NCI-H2107 treated with DMSO at 0.1 percent for 48 hours (cell line): Measurements from ENCODE around the gene UBE2H.
"Not testable (repeated sequence)": the region's sequence is repeated elsewhere in the genome, so short reads cannot be mapped to it uniquely, and the experiment has no call there.

Experiments
- DNase-seq: peaks from one replicate; lab custom pipeline; 2025; ENCODE audit not compliant: unreplicated experiment; lab: John Stamatoyannopoulos, UW

The UBE2H gene

DNA sequence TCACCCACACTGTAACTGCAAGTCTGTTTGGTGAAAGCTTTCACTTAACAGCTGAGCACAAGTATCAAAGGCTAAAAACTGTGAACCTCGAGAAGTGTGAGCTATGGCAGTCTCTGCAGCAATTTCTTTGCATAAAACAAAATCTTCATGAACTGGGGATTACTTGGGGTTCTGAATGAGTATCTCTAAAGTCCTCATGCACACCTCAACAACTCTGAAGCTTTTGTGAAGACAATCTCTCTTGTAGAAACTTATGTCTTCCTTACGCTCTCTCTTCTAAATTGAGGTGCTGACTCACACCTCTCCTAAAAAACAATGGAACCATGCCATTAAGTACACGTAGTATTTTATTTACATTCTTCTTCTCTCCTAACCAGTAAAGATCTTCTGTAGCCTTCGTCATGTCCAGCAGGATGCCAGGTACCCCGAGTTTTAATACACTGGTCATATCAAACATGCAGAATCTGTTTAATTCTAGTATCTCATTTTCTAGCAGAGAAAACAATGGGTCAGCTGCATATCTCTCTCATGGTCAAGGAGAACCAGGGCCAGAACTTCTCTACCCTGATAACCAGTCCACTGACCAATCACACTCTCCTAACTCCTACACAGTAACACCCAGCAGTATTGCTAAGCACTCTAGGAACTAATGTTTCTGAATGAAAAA lies 76.9 kb downstream of the UBE2H start:
- no peak for DNase-seq

DNA sequence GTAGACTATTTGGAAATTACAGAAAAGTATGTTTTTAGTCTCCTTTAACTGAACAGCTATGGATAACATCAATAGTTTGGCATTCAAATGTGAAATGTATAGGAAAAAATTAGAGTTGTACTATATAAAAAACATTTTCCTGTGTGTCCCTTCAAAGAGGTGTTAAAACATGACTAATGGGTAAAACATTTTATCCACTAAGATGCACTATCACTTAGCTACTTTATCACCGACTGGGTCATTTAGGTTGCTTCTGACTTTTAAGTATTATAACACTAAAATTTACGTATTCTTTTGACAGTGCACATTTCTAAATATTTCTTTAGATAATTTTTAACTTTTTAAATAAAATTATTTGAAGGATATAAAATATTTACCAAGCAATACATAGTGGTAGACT lies 77.6 kb downstream of the UBE2H start:
- no peak for DNase-seq

DNA sequence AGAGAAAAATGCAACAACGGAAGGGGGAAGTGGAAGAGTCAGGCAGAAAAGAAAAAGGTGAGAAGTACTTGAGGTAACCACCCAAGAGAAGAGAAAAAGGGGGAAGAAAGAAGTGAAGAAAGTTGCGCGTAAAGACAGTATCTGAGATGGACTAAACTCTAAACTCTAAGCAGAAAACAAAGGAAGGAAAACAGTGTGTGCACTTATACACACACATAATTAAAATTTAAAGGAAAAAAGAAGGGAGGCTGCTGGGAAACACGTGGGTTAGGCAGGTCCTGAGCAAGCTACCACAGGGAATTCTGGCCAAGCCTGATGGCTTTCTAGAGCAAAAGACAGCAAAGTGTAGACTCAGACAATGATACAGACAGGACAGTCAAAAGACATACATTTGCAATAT lies 78.0 kb downstream of the UBE2H start:
- no peak for DNase-seq

DNA sequence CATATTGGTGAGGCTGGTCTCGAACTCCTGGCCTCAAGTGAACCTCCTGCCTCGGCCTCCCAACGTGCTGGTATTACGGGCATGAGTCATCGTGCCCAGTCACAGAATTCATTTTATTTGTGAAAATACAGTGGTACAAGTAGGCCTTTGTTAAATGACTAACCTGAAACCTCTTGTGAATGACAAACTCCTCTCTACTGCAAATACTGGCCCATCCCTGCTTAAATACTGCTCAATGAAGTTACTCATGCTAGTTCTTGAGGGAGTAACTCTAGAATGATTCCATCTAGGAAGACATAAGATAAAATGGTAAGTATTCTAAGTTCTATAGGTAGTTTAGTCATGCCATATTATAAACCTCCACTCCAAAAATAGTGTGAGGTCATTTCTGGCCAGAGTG lies 80.7 kb downstream of the UBE2H start:
- no peak for DNase-seq

DNA sequence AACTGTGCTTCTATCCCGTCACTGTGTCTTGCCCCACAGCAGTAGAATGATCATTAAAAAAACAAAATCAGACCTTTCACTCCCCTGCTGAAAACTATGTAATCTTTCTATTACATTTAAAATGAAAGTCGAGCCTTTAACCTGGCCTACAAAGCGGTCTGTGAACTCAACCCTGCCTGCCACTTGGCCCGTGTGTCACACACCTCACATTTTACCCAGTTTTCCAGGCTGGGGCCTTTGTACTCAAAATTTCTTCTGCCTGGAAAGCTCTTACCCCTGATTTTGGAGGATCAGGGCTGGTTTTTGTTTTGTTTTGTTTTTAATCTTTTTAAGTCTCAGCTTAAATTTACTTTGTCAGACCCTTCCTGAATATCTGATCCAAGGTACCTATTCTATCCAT lies 82.1 kb downstream of the UBE2H start:
- no peak for DNase-seq

DNA sequence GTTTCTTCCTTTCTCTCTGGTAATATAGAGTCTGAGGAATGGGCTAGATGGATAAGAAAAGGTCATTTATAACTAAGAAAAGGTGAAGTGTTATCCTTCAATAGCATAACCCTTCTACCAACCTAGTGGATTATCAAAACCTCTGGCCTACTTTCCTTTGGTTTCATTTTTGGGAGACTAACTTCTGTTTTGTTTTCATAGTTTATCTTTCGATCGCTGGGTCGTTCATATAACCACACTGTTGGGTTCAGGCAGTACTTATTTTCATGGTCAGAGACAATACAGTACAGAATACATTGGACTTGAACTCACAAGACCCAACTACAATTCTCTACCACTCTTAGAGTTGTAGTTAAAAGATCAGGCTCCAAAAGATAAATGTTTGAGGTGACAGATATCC lies 86.5 kb downstream of the UBE2H start:
- DNase-seq = no peak

DNA sequence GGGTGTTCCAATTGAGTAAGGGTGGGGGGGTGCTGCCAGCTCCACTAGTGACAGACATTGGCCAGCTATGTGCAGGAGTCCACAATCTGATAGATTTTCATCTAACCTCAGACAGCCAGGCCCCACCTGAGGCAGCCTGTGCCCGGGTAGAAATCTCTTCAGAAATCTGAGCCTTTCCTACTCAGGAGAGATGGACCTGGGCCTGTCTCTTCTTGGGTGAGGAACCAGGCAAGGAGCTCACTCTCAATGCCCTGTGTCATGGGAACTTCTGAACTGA lies 86.9 kb downstream of the UBE2H start:
- DNase-seq = no peak

DNA sequence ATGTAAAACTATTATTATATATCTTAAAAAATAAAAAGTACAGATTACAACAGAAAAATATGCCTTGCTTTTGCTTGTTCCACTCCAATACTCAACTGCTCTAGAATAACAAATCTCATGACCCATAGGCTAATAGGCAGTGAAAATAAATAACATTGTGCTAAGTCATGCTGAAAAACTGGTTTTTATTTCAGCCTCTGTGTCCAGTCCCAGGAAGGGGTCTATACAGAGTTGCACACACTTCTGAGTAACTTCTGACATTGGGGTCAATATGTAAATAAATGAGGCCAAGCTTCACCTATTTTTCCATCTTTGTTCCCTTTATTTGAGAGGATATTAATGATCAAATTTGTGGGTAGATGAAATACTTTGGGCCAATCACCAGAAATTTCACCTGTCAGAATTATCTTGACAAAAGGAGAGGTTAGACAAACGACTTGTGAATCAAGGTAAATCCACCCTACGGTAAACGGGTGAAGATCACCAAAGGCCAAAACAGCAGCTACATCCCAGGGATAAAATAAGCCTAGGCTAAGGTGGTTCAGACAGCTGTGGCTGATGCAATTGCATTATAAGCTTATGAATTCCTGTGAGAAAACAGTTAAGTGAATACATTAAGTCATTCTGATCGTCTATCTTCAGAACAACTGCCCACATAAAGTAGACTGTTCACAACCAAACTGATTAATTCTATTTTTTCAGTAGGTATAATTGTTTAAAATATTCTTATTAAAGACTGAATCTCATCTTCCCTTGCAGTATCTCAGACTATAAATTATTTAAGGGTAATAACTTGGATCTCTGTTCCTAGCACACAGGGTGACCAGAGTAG lies 87.5 kb downstream of the UBE2H start:
- DNase-seq = no peak

DNA sequence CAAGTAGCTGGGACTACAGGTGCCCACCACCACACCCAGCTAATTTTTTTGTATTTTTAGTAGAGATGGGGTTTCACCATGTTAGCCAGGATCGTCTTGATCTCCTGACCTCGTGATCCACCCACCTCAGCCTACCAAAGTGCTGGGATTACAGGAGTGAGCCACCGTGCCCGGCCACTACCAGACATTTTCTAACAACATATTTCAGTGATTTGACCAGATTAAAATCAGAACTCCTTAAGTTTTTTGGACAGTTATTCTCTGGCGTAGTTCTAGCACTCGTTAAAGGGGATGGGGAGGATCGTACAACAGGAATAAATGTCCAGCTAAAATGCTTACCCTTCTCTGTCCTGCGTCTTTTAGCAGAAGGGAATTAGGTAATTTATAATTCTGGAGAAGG lies 88.1 kb downstream of the UBE2H start:
- not testable (repeated sequence) for DNase-seq

DNA sequence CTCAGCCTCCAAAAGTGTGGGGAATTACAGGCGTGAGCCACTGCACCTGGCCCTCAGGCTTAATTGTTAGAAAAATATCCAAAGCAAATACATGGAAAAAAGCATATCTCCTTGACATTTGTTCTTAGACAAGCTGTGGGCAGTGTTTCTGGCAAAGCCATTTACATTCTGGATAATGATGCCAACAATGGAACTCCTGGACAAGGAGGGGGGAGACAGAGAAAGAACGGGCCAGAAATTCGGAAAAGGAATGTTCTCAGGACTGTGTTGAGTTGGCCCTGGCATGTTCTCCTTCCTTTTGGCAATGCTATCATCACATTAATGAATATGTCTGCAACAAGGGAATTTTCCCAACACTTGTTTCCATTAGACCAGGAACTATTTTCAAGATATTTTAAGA lies 88.7 kb downstream of the UBE2H start:
- no peak for DNase-seq

DNA sequence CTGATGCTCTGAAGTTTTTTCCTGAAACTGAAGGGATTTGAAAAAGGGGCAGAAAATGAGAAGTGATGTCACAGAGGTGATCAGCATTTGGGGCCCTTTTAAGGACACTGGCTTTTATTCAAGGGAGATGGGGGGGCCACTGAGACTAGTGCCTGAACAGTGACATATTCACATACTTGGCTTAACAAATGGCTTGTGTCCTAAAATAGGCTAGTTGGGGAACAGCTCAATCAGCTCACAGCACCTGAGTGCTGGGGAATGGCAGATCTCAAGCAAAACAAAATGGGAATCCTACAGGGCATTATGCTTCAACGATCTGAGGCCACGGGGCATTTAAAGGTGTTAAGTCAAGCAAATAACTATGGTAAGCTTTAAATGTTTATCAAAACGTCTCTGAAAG lies 90.1 kb downstream of the UBE2H start:
- no peak for DNase-seq

DNA sequence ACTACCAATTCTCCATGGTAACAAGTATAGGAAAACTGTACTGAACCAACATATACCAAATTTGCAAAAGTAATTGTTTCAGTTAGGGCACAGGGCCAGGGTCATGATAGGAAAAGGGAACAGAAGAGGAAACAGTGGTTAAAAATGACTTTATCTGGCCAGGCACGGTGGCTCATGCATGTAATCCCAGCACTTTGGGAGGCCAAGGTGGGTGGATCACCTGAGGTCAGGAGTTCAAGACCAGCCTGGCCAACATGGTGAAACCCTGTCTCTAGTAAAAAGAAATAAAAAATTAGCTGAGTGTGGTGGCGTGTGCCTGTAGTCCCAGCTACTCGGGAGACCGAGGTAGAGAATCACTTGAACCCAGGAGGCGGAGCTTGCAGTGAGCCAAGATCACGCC lies 92.0 kb downstream of the UBE2H start:
- not testable (repeated sequence) for DNase-seq

DNA sequence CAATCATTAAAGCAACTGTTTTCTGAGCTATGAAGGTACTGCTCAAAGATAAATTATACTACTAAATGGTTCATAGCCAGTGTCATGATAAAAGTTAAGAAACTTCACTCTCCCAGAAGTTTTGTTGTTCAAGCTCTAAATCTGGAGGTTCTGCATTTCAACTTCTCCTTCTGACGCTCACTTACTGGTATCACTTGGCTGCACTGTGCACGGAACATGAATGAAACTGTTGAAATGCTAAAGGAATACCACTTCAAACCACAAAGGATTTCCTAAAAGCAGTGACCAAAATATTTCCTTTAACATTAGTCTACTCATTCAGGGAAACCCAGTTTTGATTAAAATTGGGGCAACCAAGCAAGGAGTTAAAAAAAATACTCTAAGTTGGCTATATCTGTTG lies 93.6 kb downstream of the UBE2H start:
- DNase-seq = no peak

DNA sequence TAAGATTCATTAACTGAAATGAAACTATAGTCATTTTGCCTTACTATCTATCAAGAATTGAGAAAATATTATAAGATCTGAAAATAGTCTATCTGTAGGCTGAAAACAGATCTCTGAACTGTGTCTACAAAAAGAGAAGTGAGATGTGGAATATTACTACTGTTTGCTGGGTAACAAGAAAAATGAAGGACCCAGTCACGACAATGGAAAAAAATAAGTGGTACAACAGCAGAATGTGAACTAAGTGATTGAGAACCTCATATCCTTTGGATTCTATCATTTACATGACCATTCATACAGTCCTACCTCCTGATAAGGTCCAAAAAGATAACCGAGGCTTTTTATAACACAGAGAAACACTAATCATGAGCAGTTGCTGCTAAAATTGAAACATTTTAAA lies 94.3 kb downstream of the UBE2H start:
- no peak for DNase-seq

DNA sequence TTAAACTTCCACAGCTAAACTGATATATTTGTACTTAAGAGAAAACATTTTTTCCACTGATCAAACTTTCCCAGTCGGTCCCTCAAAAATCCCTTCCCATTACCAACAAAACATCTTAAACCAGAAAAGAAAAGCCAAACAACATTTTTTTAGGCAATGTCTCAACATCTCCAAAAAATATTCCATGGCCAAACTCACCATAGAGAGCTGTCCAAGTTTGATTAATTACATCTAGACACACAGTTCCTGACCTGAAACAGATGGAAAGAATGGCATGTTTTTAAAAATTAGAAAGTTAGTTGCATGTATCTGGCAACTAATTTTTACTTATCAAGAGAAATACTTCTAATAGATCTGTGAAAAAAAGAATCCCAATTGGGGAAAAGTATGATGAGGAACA lies 95.4 kb downstream of the UBE2H start:
- no peak for DNase-seq

DNA sequence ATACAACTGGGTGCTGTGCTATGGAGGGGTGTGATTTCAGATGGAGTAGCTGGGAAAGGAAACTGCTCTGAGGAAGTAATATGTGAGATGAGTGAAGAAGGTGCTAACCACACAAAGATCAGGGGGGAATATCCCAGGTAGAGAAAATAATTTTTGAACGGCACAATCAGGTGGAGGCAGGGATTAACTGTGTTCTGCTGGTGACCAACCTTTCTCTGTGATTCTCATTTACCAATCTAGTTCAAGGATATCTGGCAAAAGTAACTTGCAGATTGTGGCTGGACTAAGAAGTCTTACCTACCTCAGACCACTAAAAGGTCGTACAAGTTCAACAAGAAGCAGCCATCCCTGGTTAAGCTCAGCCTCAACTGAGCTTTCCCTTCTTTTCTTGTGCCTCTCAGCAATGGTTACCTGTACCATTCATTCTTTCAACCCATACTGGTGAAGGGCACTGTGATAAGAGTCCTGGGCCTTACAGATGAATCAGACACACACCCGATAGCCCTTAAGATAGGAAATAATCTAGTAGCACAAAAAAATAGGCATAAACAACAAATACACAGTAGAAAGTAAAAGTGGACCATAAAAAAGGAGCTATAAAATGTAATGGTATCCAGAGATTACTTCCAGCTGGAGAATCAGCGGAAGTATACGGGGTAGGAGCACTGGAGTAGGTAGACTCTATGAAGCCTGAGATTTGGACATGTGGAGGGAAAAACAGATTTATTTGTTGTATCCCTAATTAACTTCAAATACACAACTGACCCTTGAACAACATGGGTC lies 96.6 kb downstream of the UBE2H start:
- DNase-seq = no peak

DNA sequence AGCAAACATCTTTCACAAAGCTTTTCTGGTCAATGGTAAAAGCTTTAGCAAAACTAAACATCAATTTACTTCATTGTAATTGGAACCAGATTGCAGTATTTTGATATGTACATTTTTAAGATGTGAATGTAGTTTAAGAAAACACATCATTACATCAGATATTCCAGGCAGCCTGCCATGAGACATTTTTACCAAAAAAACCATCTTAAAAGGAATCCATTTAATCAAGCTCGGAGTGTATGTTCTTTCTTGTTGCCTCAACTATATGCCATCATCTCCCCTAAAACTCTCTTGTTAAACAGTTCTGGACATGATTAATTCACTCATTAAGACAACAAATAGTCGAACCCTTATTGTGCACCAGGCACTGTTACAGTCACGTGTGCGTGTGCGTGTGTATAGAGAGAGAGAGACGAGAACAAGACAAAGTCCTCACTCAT lies 97.5 kb downstream of the UBE2H start:
- DNase-seq = no peak

DNA sequence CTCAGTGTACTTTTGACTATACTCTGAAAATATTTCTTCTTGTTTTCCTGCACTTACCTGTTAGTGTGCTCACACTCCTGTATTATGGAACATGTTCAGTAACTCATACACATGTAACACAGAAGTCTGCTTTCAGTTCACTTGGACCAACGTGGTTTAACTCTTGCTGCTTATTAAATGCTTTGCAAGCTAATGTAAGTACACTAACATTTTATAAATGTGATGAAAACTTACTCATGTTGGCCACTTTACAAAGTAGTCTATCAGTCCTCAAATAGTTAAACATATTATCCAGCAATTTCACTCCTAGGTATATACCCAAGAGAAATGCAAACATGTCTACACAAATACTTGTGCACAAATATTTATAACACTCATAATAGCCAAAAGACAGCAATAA lies 98.4 kb downstream of the UBE2H start:
- DNase-seq = no peak

DNA sequence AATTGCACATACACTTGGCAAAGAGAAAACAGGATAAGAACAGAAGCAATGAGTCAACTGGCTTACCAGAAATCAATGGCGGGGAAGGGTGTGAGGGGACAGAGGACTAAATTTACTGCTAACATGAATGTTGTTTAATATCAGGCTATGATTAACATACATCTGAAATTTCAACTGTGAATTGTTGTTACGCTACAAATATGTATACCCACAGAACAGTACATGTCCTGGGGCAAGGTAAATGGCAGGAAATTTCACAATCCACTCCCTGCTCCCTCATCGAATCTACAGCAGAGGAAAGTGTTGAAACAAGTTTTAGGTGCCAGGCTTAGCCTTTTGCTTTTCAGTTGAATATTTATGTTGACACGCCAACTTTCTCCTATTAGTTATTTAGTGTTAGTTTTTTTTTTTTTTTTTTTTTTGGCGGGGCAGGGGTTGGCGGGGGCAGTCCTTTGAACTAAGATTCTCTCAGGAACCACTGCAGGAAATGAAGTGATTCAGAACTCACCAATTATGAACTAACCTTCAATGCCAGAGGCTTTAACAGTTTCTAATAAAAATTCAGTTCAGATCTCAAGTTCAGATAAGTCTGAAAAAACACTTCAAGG lies 99.0 kb downstream of the UBE2H start:
- DNase-seq = no peak

DNA sequence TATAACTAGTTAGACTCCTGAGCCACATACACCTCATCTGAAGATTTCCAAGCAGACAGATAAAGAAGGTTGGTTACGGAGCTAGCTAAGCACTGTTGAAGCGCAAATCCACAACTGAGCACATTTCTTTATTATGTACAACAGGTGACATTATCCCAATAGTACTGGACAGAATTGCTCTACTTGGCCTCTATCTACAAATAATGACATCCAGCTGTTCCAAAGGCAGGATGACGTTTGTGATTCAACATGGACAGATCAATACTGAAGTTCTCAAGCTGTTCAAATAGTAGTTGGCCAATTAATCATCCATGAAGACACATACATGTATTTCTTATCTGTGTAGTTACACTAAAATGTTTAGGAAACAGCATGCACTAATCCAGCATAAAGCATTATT lies 101.0 kb downstream of the UBE2H start:
- no peak for DNase-seq

DNA sequence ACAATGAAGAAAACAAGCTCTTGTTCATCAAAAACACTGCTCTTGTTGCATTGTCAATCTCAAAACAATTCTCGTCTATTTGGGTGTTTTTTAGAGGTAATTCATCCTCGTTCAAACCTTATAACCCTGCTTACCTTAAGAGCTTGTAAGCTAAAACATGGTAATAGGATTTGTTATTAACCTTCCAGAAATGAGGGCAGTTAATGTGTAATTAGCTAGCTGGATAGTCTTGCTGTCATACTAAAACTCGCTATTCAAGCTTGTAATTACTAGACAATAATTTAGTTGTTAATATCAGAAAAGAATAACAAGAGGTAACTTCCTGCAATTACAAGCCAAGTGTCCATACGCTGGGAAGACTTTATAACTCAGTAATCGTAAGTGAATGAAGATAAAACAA lies 101.6 kb downstream of the UBE2H start:
- no peak for DNase-seq

DNA sequence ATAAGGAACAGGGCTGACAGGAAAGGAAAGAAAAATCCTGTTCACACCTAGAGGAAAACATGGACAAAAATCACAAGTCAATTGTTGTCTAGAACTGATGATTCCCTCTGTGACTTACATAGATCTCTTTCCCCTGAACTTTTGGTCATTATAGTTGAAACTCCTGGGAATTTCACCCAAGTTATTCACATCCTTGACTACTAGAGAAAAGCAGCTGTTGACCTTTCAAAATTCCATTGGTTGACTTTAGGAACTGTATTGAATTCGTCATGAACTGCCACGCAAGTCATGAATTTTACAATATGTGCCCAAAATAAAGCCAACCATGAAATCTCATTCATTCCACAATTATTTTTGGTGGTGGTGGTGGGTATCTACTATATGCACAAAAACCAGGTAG lies 104.3 kb downstream of the UBE2H start:
- DNase-seq = no peak
